SK-N-SH (cell line): Measurements from ENCODE around the gene MITD1.

Experiments used
- CTCF ChIP-seq: fragments of 200-600 bp; sonication (generic); IDR thresholded peaks from 2 replicates; pipeline ENCODE4 v1.6.1; 2017; ENCODE audit warnings: antibody characterized with exemption, mild to moderate bottlenecking, moderate library complexity
- ELF1 ChIP-seq: IDR thresholded peaks from 2 replicates; pipeline ENCODE4 v1.4.0; 2012
- EP300 ChIP-seq, 2 experiments: IDR thresholded peaks; 2 replicates each; pipeline versions ENCODE4 v1.4.0 to v1.6.1; 2012; ENCODE audit warnings: borderline replicate concordance in 1 of 2, low read depth in 1 of 2, low read length in 1 of 2
- GABPA ChIP-seq: IDR thresholded peaks from 2 replicates; pipeline ENCODE4 v1.4.0; 2012; ENCODE audit warnings: low read depth, mild to moderate bottlenecking
- NRF1 ChIP-seq: IDR thresholded peaks from 2 replicates; pipeline ENCODE4 v1.6.1; 2012; ENCODE audit warnings: low read depth, mild to moderate bottlenecking, low read length
- PBX3 ChIP-seq: IDR thresholded peaks from 2 replicates; pipeline ENCODE4; 2012
- POLR2AphosphoS5 ChIP-seq: IDR thresholded peaks from 2 replicates; pipeline ENCODE4 v1.6.1; 2012; ENCODE audit warnings: low read depth, low read length
- RFX5 ChIP-seq: IDR thresholded peaks from 2 replicates; pipeline ENCODE4 v1.6.1; 2012; ENCODE audit warnings: mild to moderate bottlenecking, improper control_type of control experiment, low read length
- TAF1 ChIP-seq: IDR thresholded peaks from 2 replicates; pipeline ENCODE4 v1.6.1; 2012; ENCODE audit warnings: low read depth, mild to moderate bottlenecking, low read length, moderate library complexity, borderline replicate concordance
- TEAD4 ChIP-seq: IDR thresholded peaks from 2 replicates; pipeline ENCODE4 v1.4.0; 2012; ENCODE audit warnings: mild to moderate bottlenecking, borderline replicate concordance; ENCODE audit not compliant: insufficient read depth
- YY1 ChIP-seq: IDR thresholded peaks from 2 replicates; pipeline ENCODE4 v1.4.0; 2012; ENCODE audit warnings: low read depth, mild to moderate bottlenecking
- ZBTB33 ChIP-seq: IDR thresholded peaks from 2 replicates; pipeline ENCODE4 v1.4.0; 2012; ENCODE audit warnings: low read depth, borderline replicate concordance
- TF ChIP-seq, protein P1 (sequence below): IDR thresholded peaks from 2 replicates; pipeline ENCODE4 v1.6.1; 2012; ENCODE audit warnings: mild to moderate bottlenecking, low read depth, low read length, moderate library complexity
- TF ChIP-seq, protein P2 (sequence below): fragments of 150-350 bp; IDR thresholded peaks from 2 replicates; pipeline ENCODE4 v1.6.1; 2016; ENCODE audit warnings: mild to moderate bottlenecking, low read depth, low read length

DNA sequence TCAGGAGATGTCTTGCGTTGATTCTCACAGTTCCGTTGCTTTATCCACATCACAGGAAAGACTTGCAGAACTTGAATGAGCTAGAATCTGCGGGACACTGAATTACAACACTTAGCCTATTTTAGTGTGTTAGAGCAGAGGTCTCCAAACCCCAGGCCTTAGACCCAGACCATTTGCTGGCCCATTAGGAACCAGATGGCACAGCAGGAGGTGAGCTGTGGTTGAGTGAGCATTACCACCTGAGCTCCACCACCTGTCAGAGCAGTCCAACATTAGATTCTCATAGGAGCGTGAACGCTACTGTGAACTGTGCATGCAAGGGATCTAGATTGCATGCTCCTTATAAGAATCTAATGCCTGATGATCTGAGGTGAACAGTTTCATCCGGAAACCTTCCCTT, 4.0 kb upstream of the MITD1 start:
- TF ChIP-seq CTCF = no peak
- TF ChIP-seq POLR2AphosphoS5 = no peak
- TF ChIP-seq, protein P1, sequence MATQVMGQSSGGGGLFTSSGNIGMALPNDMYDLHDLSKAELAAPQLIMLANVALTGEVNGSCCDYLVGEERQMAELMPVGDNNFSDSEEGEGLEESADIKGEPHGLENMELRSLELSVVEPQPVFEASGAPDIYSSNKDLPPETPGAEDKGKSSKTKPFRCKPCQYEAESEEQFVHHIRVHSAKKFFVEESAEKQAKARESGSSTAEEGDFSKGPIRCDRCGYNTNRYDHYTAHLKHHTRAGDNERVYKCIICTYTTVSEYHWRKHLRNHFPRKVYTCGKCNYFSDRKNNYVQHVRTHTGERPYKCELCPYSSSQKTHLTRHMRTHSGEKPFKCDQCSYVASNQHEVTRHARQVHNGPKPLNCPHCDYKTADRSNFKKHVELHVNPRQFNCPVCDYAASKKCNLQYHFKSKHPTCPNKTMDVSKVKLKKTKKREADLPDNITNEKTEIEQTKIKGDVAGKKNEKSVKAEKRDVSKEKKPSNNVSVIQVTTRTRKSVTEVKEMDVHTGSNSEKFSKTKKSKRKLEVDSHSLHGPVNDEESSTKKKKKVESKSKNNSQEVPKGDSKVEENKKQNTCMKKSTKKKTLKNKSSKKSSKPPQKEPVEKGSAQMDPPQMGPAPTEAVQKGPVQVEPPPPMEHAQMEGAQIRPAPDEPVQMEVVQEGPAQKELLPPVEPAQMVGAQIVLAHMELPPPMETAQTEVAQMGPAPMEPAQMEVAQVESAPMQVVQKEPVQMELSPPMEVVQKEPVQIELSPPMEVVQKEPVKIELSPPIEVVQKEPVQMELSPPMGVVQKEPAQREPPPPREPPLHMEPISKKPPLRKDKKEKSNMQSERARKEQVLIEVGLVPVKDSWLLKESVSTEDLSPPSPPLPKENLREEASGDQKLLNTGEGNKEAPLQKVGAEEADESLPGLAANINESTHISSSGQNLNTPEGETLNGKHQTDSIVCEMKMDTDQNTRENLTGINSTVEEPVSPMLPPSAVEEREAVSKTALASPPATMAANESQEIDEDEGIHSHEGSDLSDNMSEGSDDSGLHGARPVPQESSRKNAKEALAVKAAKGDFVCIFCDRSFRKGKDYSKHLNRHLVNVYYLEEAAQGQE = no peak
- TF ChIP-seq, protein P2, sequence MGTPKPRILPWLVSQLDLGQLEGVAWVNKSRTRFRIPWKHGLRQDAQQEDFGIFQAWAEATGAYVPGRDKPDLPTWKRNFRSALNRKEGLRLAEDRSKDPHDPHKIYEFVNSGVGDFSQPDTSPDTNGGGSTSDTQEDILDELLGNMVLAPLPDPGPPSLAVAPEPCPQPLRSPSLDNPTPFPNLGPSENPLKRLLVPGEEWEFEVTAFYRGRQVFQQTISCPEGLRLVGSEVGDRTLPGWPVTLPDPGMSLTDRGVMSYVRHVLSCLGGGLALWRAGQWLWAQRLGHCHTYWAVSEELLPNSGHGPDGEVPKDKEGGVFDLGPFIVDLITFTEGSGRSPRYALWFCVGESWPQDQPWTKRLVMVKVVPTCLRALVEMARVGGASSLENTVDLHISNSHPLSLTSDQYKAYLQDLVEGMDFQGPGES = no peak
- TF ChIP-seq NRF1 = no peak
- TF ChIP-seq PBX3 = no peak
- no peak for TF ChIP-seq GABPA
- TF ChIP-seq EP300 (IDR thresholded peaks at IDR 0.05; ENCODE audit: borderline replicate concordance in 1 of 2, low read depth in 1 of 2, low read length in 1 of 2) = no peak
- TF ChIP-seq TEAD4 = no peak
- TF ChIP-seq ELF1 = no peak
- TF ChIP-seq YY1 = no peak
- TF ChIP-seq TAF1 = no peak
- no peak for TF ChIP-seq RFX5
- no peak for TF ChIP-seq ZBTB33
